HepG2 (cell line): ENCODE measurements around the gene TMC4.

Experiments
- JUN ChIP-seq: sonication (generic); formaldehyde crosslinking; IDR thresholded peaks from 2 replicates; pipeline ENCODE4 v1.4.0; 2020; ENCODE audit warnings: mild to moderate bottlenecking, missing genetic modification reagents
- PAX8 ChIP-seq: sonication (generic); formaldehyde crosslinking; IDR thresholded peaks from 2 replicates; pipeline ENCODE4 v1.8.0; 2022; ENCODE audit warnings: mild to moderate bottlenecking, missing genetic modification reagents, borderline replicate concordance
- POLR2A ChIP-seq, 2 experiments: IDR thresholded peaks; 2 replicates each; pipeline ENCODE4 v1.6.1; 2011; ENCODE audit warnings: low read depth in 2 of 2, low read length in 2 of 2, mild to moderate bottlenecking in 1 of 2, moderate library complexity in 1 of 2; ENCODE audit not compliant: insufficient read depth in 1 of 2
- SIN3A ChIP-seq: IDR thresholded peaks from 2 replicates; pipeline ENCODE4 v1.6.1; 2011; ENCODE audit warnings: low read depth, mild to moderate bottlenecking, control low read depth, low read length, borderline replicate concordance
- TBX3 ChIP-seq: fragments of 450-650 bp; IDR thresholded peaks from 2 replicates; pipeline ENCODE4 v1.6.1; 2017; ENCODE audit warnings: antibody characterized with exemption, mild to moderate bottlenecking, inconsistent platforms, borderline replicate concordance
- TCF12 ChIP-seq, 2 experiments: fragments of 450-650 bp in 1 of 2; sonication (generic) in 1 of 2; formaldehyde crosslinking in 1 of 2; IDR thresholded peaks; 2 replicates each; pipeline versions ENCODE4 v1.6.1 to v1.8.0; 2017 to 2022; ENCODE audit warnings: antibody characterized with exemption in 1 of 2, mild to moderate bottlenecking in 1 of 2, missing genetic modification reagents in 1 of 2, moderate library complexity in 1 of 2
- ZNF274 ChIP-seq: sonication (generic); formaldehyde crosslinking; IDR thresholded peaks from 2 replicates; pipeline ENCODE4 v1.5.1; 2020; ENCODE audit warnings: mild to moderate bottlenecking, missing genetic modification reagents
- ZNF3 ChIP-seq: IDR thresholded peaks from 2 replicates; pipeline ENCODE4 v1.7.0; 2017; ENCODE audit warnings: inconsistent platforms
- ZNF331 ChIP-seq: sonication (generic); formaldehyde crosslinking; IDR thresholded peaks from 2 replicates; pipeline ENCODE4 v1.4.0; 2020; ENCODE audit warnings: missing genetic modification reagents
- ZNF614 ChIP-seq: IDR thresholded peaks from 2 replicates; pipeline ENCODE4 v1.6.1; 2018; ENCODE audit warnings: missing biosample characterization, missing genetic modification reagents, inconsistent platforms, borderline replicate concordance
- ZNF7 ChIP-seq: IDR thresholded peaks from 2 replicates; pipeline ENCODE4 v1.6.1; 2016; ENCODE audit warnings: missing biosample characterization, missing genetic modification reagents
- TF ChIP-seq, protein P1 (sequence below): sonication (generic); formaldehyde crosslinking; IDR thresholded peaks from 2 replicates; pipeline ENCODE4 v1.5.0; 2020; ENCODE audit warnings: mild to moderate bottlenecking, missing genetic modification reagents, moderate library complexity
- TF ChIP-seq, protein P2 (sequence below): sonication (generic); formaldehyde crosslinking; IDR thresholded peaks from 2 replicates; pipeline ENCODE4 v1.4.0; 2020; ENCODE audit warnings: mild to moderate bottlenecking, missing genetic modification reagents, borderline replicate concordance

DNA sequence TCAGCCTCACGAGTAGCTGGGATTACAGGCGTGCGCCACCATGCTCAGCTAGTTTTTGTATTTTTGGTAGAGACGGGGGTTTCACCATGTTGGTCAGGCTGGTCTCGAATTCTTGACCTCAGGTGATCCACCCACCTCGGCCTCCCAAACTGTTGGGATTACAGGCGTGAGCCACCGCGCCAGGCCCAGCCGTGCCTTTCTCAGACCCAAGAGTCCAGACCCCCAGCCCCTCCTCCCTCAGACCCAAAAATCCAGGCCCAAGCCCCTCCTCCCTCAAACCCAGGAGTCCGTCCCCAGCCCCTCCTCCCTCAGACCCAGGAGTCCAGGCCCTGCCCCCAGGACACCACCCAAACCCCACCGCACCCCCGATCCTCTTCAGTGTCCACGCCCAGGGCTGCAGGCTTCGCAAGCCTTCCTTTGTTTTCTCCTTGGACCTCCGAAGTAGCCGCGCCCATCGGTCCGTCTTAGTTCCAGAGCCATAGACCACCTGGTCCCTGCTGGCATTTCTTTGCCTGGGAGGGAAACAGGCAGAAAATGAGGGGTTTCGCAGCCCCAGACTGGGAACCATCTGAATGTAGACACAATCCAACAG is 3.7 kb downstream of the TMC4 start:
- TF ChIP-seq, protein P1, sequence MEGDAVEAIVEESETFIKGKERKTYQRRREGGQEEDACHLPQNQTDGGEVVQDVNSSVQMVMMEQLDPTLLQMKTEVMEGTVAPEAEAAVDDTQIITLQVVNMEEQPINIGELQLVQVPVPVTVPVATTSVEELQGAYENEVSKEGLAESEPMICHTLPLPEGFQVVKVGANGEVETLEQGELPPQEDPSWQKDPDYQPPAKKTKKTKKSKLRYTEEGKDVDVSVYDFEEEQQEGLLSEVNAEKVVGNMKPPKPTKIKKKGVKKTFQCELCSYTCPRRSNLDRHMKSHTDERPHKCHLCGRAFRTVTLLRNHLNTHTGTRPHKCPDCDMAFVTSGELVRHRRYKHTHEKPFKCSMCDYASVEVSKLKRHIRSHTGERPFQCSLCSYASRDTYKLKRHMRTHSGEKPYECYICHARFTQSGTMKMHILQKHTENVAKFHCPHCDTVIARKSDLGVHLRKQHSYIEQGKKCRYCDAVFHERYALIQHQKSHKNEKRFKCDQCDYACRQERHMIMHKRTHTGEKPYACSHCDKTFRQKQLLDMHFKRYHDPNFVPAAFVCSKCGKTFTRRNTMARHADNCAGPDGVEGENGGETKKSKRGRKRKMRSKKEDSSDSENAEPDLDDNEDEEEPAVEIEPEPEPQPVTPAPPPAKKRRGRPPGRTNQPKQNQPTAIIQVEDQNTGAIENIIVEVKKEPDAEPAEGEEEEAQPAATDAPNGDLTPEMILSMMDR: no peak
- TF ChIP-seq ZNF331: no peak
- no peak for TF ChIP-seq TBX3
- no peak for TF ChIP-seq ZNF3 (CRISPR knock-in tag)
- TF ChIP-seq, protein P2, sequence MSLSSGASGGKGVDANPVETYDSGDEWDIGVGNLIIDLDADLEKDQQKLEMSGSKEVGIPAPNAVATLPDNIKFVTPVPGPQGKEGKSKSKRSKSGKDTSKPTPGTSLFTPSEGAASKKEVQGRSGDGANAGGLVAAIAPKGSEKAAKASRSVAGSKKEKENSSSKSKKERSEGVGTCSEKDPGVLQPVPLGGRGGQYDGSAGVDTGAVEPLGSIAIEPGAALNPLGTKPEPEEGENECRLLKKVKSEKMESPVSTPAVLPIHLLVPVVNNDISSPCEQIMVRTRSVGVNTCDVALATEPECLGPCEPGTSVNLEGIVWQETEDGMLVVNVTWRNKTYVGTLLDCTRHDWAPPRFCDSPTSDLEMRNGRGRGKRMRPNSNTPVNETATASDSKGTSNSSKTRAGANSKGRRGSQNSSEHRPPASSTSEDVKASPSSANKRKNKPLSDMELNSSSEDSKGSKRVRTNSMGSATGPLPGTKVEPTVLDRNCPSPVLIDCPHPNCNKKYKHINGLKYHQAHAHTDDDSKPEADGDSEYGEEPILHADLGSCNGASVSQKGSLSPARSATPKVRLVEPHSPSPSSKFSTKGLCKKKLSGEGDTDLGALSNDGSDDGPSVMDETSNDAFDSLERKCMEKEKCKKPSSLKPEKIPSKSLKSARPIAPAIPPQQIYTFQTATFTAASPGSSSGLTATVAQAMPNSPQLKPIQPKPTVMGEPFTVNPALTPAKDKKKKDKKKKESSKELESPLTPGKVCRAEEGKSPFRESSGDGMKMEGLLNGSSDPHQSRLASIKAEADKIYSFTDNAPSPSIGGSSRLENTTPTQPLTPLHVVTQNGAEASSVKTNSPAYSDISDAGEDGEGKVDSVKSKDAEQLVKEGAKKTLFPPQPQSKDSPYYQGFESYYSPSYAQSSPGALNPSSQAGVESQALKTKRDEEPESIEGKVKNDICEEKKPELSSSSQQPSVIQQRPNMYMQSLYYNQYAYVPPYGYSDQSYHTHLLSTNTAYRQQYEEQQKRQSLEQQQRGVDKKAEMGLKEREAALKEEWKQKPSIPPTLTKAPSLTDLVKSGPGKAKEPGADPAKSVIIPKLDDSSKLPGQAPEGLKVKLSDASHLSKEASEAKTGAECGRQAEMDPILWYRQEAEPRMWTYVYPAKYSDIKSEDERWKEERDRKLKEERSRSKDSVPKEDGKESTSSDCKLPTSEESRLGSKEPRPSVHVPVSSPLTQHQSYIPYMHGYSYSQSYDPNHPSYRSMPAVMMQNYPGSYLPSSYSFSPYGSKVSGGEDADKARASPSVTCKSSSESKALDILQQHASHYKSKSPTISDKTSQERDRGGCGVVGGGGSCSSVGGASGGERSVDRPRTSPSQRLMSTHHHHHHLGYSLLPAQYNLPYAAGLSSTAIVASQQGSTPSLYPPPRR (CRISPR knock-in tag): no peak
- TF ChIP-seq ZNF7 (CRISPR knock-in tag): no peak
- TF ChIP-seq JUN (CRISPR knock-in tag): no peak
- TF ChIP-seq ZNF274 (CRISPR knock-in tag): no peak
- TF ChIP-seq TCF12 (IDR thresholded peaks at IDR 0.05): no peak
- no peak for TF ChIP-seq TCF12 (CRISPR knock-in tag; IDR thresholded peaks at IDR 0.05)
- TF ChIP-seq ZNF614 (CRISPR knock-in tag): no peak
- no peak for TF ChIP-seq PAX8 (CRISPR knock-in tag)
- no peak for TF ChIP-seq SIN3A
- no peak for TF ChIP-seq POLR2A (IDR thresholded peaks at IDR 0.05; ENCODE audit: insufficient read depth in 1 of 2, low read depth in 2 of 2, low read length in 2 of 2)
